ENCODE data around the gene PLCB3. TPM values are rescaled to one million over a fixed set of nuclear protein-coding genes. Genes with fewer than 3 reads are reported as not detected.

PLCB3 gene
- polyA plus RNA-seq, 1 donor from 2014 or later = 2.1 TPM

- no peak overlapping the region for H3K4me3 ChIP-seq (ENCODE audit: low read length)
- H3K9ac ChIP-seq (ENCODE audit: low read length) = no peak overlapping the region
- no peaks in the 10 kb centered on the region for H3K9me3 ChIP-seq (ENCODE audit: low read length)
These were observed 2.8 kb upstream of the PLCB3 start for GRCh38 chr11:64248578-64248977.

DNA sequence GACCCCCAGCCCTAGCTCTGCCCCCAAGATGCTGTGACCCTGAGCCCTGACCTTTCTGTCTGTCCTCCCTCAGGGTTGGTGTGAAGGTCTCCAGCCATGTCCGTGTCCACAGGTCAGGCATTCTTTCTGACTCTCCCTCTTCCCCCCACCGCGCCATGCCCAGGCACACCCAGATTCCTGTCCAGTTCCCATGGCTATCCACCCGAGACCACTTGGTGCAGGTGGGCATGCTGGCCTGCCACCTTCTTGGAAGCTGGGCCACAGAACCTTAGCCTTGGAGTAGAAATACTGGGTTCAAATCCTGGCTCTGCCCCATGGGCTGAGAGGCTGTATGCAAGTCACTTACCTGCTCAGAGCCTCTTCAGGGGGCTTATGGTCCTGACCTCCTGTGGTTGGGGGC is 2.3 kb upstream of the PLCB3 start:
- Histone ChIP-seq H3K4me2 (ENCODE audit: low read length) (no peak overlapping the region), H3K4me3 (ENCODE audit: low read length) (no peak overlapping the region), H3K27ac (ENCODE audit: low read length) (no peak overlapping the region), H3K9me2 (ENCODE audit: insufficient read depth, low read length) (no peaks in the 10 kb centered on the region), H3K27me3 (ENCODE audit: insufficient read depth, low read depth, low read length) (peaks cover 8% of the 10 kb centered on the region), H3K9ac (ENCODE audit: low read length) (no peak overlapping the region), H4K20me1 (ENCODE audit: insufficient read depth) (no peaks in the 10 kb centered on the region), H3F3A (ENCODE audit: insufficient read depth, low read length, poor library complexity, severe bottlenecking) (no peaks in the 10 kb centered on the region), H3K9me3 (ENCODE audit: low read length) (no peaks in the 10 kb centered on the region), H3K79me2 (replicated peaks; ENCODE audit: insufficient read depth, low read length) (peaks cover 13% of the 10 kb centered on the region), H3K36me3 (ENCODE audit: insufficient read depth, low read length) (no peaks in the 10 kb centered on the region), H2AFZ (ENCODE audit: low read depth, low read length) (no peak overlapping the region)
- TF ChIP-seq SMC3 (conservative IDR thresholded peaks at IDR 0.05; ENCODE audit: poor library complexity) (no peak), EP300 (conservative IDR thresholded peaks at IDR 0.05; ENCODE audit: poor library complexity, severe bottlenecking) (no peak), TAF1 (IDR thresholded peaks at IDR 0.05; ENCODE audit: low read depth) (no peak), EZH2 (IDR thresholded peaks at IDR 0.05; ENCODE audit: borderline replicate concordance, insufficient read depth, low read length, poor library complexity, severe bottlenecking) (no peak), CTCF (IDR thresholded peaks at IDR 0.05; ENCODE audit: poor library complexity, severe bottlenecking) (no peak), RAD21 (conservative IDR thresholded peaks at IDR 0.05) (no peak), POLR2AphosphoS5 (IDR thresholded peaks at IDR 0.05) (no peak), MXI1 (conservative IDR thresholded peaks at IDR 0.05; ENCODE audit: poor library complexity, severe bottlenecking) (no peak)
- TF ChIP-seq, protein P1, sequence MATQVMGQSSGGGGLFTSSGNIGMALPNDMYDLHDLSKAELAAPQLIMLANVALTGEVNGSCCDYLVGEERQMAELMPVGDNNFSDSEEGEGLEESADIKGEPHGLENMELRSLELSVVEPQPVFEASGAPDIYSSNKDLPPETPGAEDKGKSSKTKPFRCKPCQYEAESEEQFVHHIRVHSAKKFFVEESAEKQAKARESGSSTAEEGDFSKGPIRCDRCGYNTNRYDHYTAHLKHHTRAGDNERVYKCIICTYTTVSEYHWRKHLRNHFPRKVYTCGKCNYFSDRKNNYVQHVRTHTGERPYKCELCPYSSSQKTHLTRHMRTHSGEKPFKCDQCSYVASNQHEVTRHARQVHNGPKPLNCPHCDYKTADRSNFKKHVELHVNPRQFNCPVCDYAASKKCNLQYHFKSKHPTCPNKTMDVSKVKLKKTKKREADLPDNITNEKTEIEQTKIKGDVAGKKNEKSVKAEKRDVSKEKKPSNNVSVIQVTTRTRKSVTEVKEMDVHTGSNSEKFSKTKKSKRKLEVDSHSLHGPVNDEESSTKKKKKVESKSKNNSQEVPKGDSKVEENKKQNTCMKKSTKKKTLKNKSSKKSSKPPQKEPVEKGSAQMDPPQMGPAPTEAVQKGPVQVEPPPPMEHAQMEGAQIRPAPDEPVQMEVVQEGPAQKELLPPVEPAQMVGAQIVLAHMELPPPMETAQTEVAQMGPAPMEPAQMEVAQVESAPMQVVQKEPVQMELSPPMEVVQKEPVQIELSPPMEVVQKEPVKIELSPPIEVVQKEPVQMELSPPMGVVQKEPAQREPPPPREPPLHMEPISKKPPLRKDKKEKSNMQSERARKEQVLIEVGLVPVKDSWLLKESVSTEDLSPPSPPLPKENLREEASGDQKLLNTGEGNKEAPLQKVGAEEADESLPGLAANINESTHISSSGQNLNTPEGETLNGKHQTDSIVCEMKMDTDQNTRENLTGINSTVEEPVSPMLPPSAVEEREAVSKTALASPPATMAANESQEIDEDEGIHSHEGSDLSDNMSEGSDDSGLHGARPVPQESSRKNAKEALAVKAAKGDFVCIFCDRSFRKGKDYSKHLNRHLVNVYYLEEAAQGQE (IDR thresholded peaks at IDR 0.05; ENCODE audit: borderline replicate concordance) = no peak

More at GRCh38 chr11:64248578-64248977, 2.8 kb upstream of the PLCB3 start:
- Histone ChIP-seq H3K4me2 (ENCODE audit: low read length) (no peak overlapping the region), H3K36me3 (ENCODE audit: insufficient read depth, low read length) (no peaks in the 10 kb centered on the region), H3F3A (ENCODE audit: insufficient read depth, low read length, poor library complexity, severe bottlenecking) (no peaks in the 10 kb centered on the region), H3K79me2 (replicated peaks; ENCODE audit: insufficient read depth, low read length) (peaks cover 13% of the 10 kb centered on the region), H3K27me3 (ENCODE audit: insufficient read depth, low read depth, low read length) (peaks cover 8% of the 10 kb centered on the region), H3K27ac (ENCODE audit: low read length) (no peak overlapping the region), H4K20me1 (ENCODE audit: insufficient read depth) (no peaks in the 10 kb centered on the region), H3K9me2 (ENCODE audit: insufficient read depth, low read length) (no peaks in the 10 kb centered on the region), H2AFZ (ENCODE audit: low read depth, low read length) (no peak overlapping the region)
- TF ChIP-seq EP300 (conservative IDR thresholded peaks at IDR 0.05; ENCODE audit: poor library complexity, severe bottlenecking) = no peak
- no peak for TF ChIP-seq RAD21 (conservative IDR thresholded peaks at IDR 0.05)
- TF ChIP-seq CTCF (IDR thresholded peaks at IDR 0.05; ENCODE audit: poor library complexity, severe bottlenecking) = no peak
- TF ChIP-seq TAF1 (IDR thresholded peaks at IDR 0.05; ENCODE audit: low read depth) = no peak
- no peak for TF ChIP-seq POLR2AphosphoS5 (IDR thresholded peaks at IDR 0.05)
- TF ChIP-seq, protein P1 (IDR thresholded peaks at IDR 0.05; ENCODE audit: borderline replicate concordance) = no peak
- no peak for TF ChIP-seq SMC3 (conservative IDR thresholded peaks at IDR 0.05; ENCODE audit: poor library complexity)
- no peak for TF ChIP-seq EZH2 (IDR thresholded peaks at IDR 0.05; ENCODE audit: borderline replicate concordance, insufficient read depth, low read length, poor library complexity, severe bottlenecking)
- TF ChIP-seq MXI1 (conservative IDR thresholded peaks at IDR 0.05; ENCODE audit: poor library complexity, severe bottlenecking) = no peak
